HepG2 (cell line): ENCODE results near the gene XXYLT1. TPM values are rescaled to one million over a fixed set of nuclear protein-coding genes. Genes with fewer than 3 reads are reported as not detected.

Experiments
- FOSL1 ChIP-seq: sonication (generic); formaldehyde crosslinking; IDR thresholded peaks from 2 replicates; pipeline ENCODE4 v1.9.0; 2021; ENCODE audit warnings: missing genetic modification reagents, borderline replicate concordance
- MAFK ChIP-seq, 2 experiments: IDR thresholded peaks in 1 of 2; conservative IDR thresholded peaks in 1 of 2; 2 replicates each; pipeline ENCODE4 v1.6.1; 2011; ENCODE audit warnings: improper control_type of control experiment in 2 of 2, low read length in 2 of 2
- NR2F1 ChIP-seq, 2 experiments: fragments of 450-650 bp in 1 of 2; formaldehyde crosslinking in 1 of 2; IDR thresholded peaks; 2 replicates each; pipeline versions ENCODE4 v1.5.0 to v1.6.1; 2016 to 2020; ENCODE audit warnings: mild to moderate bottlenecking in 1 of 2, missing compliant biosample characterization in 1 of 2, missing genetic modification reagents in 1 of 2, moderate library complexity in 1 of 2
- RORA ChIP-seq: sonication (generic); formaldehyde crosslinking; IDR thresholded peaks from 2 replicates; pipeline ENCODE4 v1.5.0; 2020; ENCODE audit warnings: mild to moderate bottlenecking, missing genetic modification reagents, moderate library complexity
- ZNF296 ChIP-seq: sonication (generic); formaldehyde crosslinking; conservative IDR thresholded peaks from 2 replicates; pipeline ENCODE4 v1.5.0; 2020; ENCODE audit warnings: mild to moderate bottlenecking, missing genetic modification reagents
- polyA plus RNA-seq, 8 experiments: library from polyadenylated mRNA; depleted of rRNA in 3 of 8; stranded (reverse) in 7 of 8; unstranded in 1 of 8; fragments of >200 nt; fragmentation: Illumina TruSeq in 4 of 8; extraction: Trizol in 4 of 8; gene quantifications; 2 replicates each; pipeline versions ENCODE4 v1.2.1 to v1.2.3, GENCODE V29; 2011 to 2016; ENCODE audit warnings: low read depth in 4 of 8, missing spikeins in 1 of 8, mixed read lengths in 1 of 8; ENCODE audit not compliant: insufficient read depth in 1 of 8
- total RNA-seq, 5 experiments: library from RNA; depleted of rRNA; stranded (reverse); fragments of >200 nt; fragmentation: Illumina TruSeq; extraction: Trizol; gene quantifications; 2 replicates each; pipeline ENCODE4 v1.2.3, GENCODE V29; 2016; ENCODE audit warnings: low read depth in 1 of 5
- TF ChIP-seq, protein P1 (sequence below): sonication (generic); formaldehyde crosslinking; IDR thresholded peaks from 2 replicates; pipeline ENCODE4 v1.5.0; 2020; ENCODE audit warnings: missing genetic modification reagents, mild to moderate bottlenecking, borderline replicate concordance
- TF ChIP-seq, protein P2 (sequence below): conservative IDR thresholded peaks from 2 replicates; pipeline ENCODE4 v1.6.1; 2018; ENCODE audit warnings: missing genetic modification reagents
- TF ChIP-seq, protein P3 (sequence below), 2 experiments: sonication (generic) in 1 of 2; formaldehyde crosslinking in 1 of 2; IDR thresholded peaks; 2 replicates each; pipeline versions ENCODE4 v1.4.0 to v1.6.1; 2018 to 2020; ENCODE audit warnings: missing genetic modification reagents in 2 of 2, borderline replicate concordance in 1 of 2, low read depth in 1 of 2, mild to moderate bottlenecking in 1 of 2, missing biosample characterization in 1 of 2
- TF ChIP-seq, protein P4 (sequence below): sonication (generic); formaldehyde crosslinking; IDR thresholded peaks from 2 replicates; pipeline ENCODE4 v1.5.0; 2020; ENCODE audit warnings: mild to moderate bottlenecking, missing genetic modification reagents, moderate library complexity

XXYLT1 gene
- total and polyA plus RNA-seq, 2 of the 13 experiments (the other 11 are each of a cell fraction or from before 2014, with no cell fraction given) = 17.7 to 19.0 TPM

DNA sequence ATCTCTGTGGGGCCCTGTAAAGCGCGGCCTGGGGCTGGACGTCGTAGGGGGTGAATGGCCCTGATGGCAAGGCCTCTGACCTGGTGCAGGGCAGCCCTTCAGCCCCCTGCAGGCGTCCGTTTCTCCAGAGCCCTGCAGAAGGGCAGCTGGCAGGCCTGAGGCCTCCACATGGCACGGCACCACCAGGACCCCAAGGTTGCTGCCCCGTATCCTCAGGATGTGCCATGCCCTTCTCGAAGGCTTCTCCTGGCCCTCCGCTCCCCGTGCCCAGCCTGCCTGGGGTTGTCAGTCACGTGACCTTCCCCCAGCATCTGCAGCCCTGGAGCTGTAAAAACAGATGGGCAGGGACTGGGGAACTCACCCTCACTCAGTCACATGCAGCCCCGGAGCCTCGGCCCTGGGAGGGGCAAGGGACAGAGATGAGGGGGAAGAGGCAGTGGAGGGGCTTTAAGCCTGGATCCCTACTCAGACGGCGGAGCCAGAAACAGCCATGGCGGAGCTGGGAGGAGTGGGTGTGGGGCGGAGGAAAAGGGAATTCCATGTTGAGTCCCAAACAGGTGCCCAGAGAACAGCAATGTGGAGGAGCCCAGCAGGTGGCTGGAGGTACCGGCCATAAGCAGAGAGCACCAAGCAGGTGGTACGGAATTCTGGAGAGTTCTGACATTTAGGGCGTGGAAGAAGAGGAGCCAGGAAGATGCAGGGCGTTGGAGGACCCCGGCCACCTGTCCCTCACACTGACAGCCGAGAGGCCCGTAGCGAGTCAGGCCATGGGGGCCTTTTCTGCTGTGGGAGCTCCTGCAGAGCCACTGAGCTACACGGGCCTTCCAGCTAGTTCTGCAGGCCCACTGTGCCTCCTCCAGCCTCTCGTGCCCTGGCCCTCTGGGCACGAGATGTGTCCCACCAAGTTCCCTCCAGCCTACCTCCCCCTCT, 193.1 kb downstream of the XXYLT1 start (continued):
- TF ChIP-seq RORA (CRISPR knock-in tag) (no peak), NR2F1 (CRISPR knock-in tag; IDR thresholded peaks at IDR 0.05) (no peak), FOSL1 (CRISPR knock-in tag) (no peak), ZNF296 (CRISPR knock-in tag) (no peak), MAFK (conservative IDR thresholded peaks at IDR 0.05 in 1 of 2, IDR thresholded peaks at IDR 0.05 in 1 of 2; ENCODE audit: low read length in 2 of 2) (no peak)
- TF ChIP-seq, protein P1, sequence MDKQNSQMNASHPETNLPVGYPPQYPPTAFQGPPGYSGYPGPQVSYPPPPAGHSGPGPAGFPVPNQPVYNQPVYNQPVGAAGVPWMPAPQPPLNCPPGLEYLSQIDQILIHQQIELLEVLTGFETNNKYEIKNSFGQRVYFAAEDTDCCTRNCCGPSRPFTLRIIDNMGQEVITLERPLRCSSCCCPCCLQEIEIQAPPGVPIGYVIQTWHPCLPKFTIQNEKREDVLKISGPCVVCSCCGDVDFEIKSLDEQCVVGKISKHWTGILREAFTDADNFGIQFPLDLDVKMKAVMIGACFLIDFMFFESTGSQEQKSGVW (CRISPR knock-in tag) = no peak
- TF ChIP-seq, protein P2, sequence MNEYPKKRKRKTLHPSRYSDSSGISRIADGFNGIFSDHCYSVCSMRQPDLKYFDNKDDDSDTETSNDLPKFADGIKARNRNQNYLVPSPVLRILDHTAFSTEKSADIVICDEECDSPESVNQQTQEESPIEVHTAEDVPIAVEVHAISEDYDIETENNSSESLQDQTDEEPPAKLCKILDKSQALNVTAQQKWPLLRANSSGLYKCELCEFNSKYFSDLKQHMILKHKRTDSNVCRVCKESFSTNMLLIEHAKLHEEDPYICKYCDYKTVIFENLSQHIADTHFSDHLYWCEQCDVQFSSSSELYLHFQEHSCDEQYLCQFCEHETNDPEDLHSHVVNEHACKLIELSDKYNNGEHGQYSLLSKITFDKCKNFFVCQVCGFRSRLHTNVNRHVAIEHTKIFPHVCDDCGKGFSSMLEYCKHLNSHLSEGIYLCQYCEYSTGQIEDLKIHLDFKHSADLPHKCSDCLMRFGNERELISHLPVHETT (CRISPR knock-in tag) = no peak
- TF ChIP-seq, protein P3, sequence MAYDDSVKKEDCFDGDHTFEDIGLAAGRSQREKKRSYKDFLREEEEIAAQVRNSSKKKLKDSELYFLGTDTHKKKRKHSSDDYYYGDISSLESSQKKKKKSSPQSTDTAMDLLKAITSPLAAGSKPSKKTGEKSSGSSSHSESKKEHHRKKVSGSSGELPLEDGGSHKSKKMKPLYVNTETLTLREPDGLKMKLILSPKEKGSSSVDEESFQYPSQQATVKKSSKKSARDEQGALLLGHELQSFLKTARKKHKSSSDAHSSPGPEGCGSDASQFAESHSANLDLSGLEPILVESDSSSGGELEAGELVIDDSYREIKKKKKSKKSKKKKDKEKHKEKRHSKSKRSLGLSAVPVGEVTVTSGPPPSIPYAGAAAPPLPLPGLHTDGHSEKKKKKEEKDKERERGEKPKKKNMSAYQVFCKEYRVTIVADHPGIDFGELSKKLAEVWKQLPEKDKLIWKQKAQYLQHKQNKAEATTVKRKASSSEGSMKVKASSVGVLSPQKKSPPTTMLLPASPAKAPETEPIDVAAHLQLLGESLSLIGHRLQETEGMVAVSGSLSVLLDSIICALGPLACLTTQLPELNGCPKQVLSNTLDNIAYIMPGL (CRISPR knock-in tag; IDR thresholded peaks at IDR 0.05; ENCODE audit: borderline replicate concordance in 1 of 2, low read depth in 1 of 2) = no peak
- TF ChIP-seq, protein P4, sequence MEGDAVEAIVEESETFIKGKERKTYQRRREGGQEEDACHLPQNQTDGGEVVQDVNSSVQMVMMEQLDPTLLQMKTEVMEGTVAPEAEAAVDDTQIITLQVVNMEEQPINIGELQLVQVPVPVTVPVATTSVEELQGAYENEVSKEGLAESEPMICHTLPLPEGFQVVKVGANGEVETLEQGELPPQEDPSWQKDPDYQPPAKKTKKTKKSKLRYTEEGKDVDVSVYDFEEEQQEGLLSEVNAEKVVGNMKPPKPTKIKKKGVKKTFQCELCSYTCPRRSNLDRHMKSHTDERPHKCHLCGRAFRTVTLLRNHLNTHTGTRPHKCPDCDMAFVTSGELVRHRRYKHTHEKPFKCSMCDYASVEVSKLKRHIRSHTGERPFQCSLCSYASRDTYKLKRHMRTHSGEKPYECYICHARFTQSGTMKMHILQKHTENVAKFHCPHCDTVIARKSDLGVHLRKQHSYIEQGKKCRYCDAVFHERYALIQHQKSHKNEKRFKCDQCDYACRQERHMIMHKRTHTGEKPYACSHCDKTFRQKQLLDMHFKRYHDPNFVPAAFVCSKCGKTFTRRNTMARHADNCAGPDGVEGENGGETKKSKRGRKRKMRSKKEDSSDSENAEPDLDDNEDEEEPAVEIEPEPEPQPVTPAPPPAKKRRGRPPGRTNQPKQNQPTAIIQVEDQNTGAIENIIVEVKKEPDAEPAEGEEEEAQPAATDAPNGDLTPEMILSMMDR (CRISPR knock-in tag) = no peak
